Stimulated activated CD4-positive, alpha-beta T cell treated with anti-CD3 and anti-CD28 coated beads, Interleukin-1b, Interleukin-23, amount 100 ng/mL, for 1 hour (primary cell): ENCODE data around the gene SPAM1.
"Not testable (repeated sequence)": the region's sequence is repeated elsewhere in the genome, so short reads cannot be mapped to it uniquely, and the experiment has no call there.

Experiments
- DNase-seq, 2 donors: peaks; one replicate each; pipeline ENCODE4 v3.0.0-alpha.2; 2020; ENCODE audit warnings: low read depth in 2 of 2

The SPAM1 gene, protein sequence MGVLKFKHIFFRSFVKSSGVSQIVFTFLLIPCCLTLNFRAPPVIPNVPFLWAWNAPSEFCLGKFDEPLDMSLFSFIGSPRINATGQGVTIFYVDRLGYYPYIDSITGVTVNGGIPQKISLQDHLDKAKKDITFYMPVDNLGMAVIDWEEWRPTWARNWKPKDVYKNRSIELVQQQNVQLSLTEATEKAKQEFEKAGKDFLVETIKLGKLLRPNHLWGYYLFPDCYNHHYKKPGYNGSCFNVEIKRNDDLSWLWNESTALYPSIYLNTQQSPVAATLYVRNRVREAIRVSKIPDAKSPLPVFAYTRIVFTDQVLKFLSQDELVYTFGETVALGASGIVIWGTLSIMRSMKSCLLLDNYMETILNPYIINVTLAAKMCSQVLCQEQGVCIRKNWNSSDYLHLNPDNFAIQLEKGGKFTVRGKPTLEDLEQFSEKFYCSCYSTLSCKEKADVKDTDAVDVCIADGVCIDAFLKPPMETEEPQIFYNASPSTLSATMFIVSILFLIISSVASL

GRCh38 chr7:123924941-123925340, at the start of gene SPAM1:
Gene SPAM1 (plus strand): TSS chr7:123925241. CDS start chr7:123953571, 28,330 bp downstream.
- no peak for DNase-seq

- no peak for DNase-seq
Observed at GRCh38 chr7:123876557-123877256, 48.3 kb upstream of the SPAM1 start.

- no peak for DNase-seq
Observed at GRCh38 chr7:123879628-123880027, 45.4 kb upstream of the SPAM1 start.

GRCh38 chr7:123881300-123881699, 43.7 kb upstream of the SPAM1 start:
- no peak for DNase-seq

GRCh38 chr7:123883154-123883553, 41.9 kb upstream of the SPAM1 start:
- DNase-seq = no peak

DNA sequence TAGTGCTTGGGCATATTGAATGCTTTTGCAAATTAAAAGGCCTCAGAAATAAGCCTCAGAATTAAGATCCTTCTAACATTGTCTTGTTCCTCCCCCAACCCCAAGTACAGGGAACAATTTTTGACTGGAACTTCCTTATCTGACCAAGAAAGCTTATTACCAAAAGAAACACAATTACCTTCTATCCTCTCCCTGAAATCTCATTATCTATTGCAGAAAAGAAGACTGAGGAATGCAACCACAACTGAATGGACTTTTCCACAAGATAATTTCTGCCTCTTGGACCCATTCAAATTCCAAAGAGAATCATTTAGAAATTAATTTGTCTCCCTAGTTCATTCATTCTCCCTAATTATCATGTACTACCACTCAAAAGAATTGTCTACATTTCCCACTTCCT, 36.8 kb upstream of the SPAM1 start:
- DNase-seq = no peak

DNA sequence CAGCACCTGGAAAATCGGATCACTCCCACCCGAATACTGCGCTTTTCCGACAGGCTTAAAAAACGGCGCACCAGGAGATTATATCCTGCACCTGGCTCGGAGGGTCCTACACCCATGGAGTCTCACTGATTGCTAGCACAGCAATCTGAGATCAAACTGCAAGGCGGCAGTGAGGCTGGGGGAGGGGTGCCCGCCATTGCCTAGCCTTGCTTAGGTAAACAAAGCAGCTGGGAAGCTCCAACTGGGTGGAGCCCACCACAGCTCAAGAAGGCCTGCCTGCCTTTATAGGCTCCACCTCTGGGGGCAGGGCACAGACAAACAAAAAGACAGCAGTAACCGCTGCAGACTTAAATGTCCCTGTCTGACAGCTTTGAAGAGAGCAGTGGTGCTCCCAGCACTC, 30.3 kb upstream of the SPAM1 start:
- DNase-seq = not testable (repeated sequence)

DNA sequence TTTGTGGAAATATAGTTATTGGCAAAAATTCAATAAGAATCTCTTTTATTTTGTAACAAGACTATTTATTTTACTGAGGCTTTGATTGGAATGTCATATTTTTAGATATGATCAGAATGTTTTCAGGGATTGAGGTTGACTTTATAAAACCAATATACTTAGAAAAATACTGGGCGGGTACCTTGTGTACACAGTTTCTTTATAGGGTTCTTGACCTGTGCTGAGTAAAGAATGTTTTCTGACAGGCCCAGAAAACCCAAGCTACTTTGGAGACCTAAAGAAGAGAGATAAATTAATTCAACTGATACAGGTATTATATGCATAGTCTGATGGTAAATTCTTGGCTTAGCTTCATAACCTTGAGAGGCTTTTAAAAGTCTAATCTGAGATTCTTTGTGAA, 23.9 kb upstream of the SPAM1 start:
- DNase-seq = no peak

DNA sequence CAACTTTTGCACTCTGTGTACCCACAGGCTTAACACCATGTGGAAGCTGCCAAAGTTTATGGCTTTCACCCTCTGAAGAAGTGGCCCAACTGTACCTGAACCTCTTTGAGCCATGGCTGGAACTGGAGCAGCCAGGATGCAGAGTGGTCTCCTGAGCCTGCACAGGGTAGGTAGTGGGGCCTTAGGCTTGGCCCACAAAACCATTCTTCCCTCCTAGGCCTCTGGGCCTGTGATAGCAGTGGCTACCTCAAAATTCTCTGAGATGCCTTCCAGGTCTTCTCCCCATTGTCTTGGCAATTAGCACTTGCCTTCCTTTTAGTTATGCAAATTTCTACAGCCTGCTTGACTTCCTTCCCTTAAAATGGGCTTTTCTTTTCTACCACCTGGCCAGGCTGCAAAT, 19.3 kb upstream of the SPAM1 start:
- DNase-seq = no peak

- DNase-seq = no peak
Observed at GRCh38 chr7:123916240-123916724, 8.8 kb upstream of the SPAM1 start.

- no peak for DNase-seq
Observed at GRCh38 chr7:123917878-123918277, 7.2 kb upstream of the SPAM1 start.

- no peak for DNase-seq
Observed at GRCh38 chr7:123918309-123918708, 6.7 kb upstream of the SPAM1 start.

- no peak for DNase-seq
Observed at GRCh38 chr7:123923599-123923998, 1.4 kb upstream of the SPAM1 start.

- no peak for DNase-seq
Observed at GRCh38 chr7:123929107-123929506, 4.1 kb downstream of the SPAM1 start.

GRCh38 chr7:123929655-123930054, 4.6 kb downstream of the SPAM1 start:
- DNase-seq = no peak

DNA sequence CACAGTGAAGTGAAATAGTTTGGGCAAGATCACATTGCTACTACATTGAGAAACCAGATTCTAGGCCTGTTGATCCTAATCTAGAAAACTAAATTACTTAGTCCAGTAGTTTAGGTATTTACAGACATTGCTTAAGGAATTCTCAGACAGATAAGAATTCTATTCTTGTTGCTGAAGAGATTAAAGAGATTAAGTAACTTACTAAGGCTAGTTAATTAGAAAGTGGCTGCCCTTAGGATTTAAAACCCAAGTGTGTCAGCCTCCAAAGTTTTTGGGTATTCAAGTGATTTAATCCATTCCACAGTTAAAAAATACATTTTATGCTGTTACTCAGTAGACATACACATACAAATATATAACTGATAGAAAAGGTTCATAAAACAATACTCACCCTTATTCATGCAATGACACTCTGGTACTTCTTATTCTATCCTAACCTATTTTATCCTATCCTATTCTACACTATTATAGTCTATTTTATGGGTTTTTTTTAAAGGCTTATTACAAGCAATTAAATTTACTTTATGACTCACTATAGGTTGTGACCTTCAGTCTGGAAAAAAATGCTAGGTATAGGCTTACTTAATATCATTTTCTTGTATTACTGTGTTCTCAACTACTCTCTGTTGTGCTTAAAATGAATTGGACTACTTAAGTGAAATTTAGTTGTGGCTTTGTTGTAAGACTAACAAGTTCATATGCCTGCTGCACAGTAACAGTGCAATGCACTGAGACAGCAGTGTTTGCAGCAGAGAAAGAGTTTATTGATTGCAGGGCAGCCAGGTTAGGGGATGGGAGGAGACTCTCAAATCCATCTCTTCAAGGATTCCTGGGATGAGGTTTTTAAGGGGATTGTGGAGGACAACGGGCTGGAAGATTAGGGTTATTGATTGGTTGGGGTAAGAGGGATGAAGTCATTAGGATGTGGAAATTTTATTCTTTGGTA, 10.7 kb downstream of the SPAM1 start:
- no peak for DNase-seq

GRCh38 chr7:123936388-123936787, 11.3 kb downstream of the SPAM1 start:
- DNase-seq = no peak

DNA sequence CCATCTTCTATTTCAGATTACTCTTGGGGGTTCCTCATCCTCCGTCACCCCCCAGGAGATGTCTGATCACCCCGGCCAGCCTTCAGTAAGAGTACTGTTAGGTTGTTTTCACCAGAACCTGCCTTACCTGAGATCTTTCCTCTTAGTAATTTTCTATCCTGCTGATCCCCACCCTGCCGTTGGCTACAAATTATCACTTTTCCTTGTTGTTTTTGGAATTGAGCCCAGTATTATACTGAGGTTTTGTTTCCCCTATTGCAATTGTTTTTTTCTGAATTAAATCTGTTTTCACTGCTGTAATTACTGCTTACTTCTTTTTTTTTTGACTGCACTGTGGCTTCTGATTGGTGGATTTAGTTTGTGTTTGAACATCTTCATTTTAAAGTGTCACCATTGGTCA, 14.7 kb downstream of the SPAM1 start:
- no peak for DNase-seq

- no peak for DNase-seq
Observed at GRCh38 chr7:123941391-123942180, 16.5 kb downstream of the SPAM1 start.

- DNase-seq = no peak
Observed at GRCh38 chr7:123944395-123944794, 19.4 kb downstream of the SPAM1 start.

GRCh38 chr7:123945938-123946337, 20.9 kb downstream of the SPAM1 start:
- DNase-seq = no peak
